HG02588 (cell line): ENCODE measurements around the gene CLSTN2.

ENCODE experiments used
- ATAC-seq: cut with Tn5 transposase; IDR thresholded peaks from one replicate; pipeline ENCODE4 v1.9.1; 2021; ENCODE audit warnings: mild to moderate bottlenecking, moderate library complexity; ENCODE audit not compliant: unreplicated experiment

Gene CLSTN2

DNA sequence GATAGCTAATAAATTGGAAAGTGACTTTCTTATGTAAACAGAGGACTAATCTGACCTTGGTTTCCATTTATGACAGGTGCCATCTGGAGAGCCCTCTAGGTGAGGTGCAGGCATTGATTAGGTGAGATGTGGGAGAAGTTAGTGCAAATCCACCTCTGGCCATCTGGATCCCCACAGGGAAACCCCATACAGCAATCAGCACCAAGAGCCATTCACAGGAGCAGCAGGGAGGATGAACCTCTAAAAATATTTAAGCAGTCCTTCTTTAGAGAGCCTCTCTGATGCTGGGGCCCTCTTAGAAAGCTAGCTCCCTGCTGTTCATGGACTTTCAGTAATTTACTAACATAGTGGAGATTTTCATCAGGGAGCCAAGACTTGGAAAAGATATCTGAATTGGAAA lies 69.3 kb downstream of the CLSTN2 start:
- ATAC-seq: no peak

- no peak for ATAC-seq
Measured at GRCh38 chr3:140006331-140006730, 71.3 kb downstream of the CLSTN2 start.

GRCh38 chr3:140007081-140007480 lies 72.1 kb downstream of the CLSTN2 start:
- ATAC-seq: no peak

- no peak for ATAC-seq
Measured at GRCh38 chr3:140007911-140008869, 73.2 kb downstream of the CLSTN2 start.

DNA sequence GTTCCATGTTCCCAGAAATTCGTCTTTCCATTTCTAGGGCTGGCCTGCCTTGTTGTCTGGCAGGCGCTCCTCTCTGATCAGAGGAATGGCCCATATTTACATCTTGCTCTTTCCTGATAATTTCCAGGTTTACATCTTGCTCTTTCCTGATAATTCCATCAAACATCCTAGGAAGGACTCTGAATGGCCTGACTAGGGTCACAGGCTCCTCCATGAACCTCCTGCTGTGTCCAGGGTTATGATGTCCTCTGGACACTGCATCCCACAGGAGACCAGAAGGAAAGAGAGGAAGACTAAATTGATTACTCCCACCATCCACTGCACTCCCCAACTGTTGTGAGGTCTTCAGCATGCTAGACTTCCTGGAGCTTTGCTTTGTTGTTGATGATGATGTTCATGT lies 75.4 kb downstream of the CLSTN2 start:
- no peak for ATAC-seq

GRCh38 chr3:140011086-140011485 lies 76.1 kb downstream of the CLSTN2 start:
- no peak for ATAC-seq

- ATAC-seq: no peak
Measured at GRCh38 chr3:140011611-140012277, 76.8 kb downstream of the CLSTN2 start.

- ATAC-seq: no peak
Measured at GRCh38 chr3:140013220-140013619, 78.2 kb downstream of the CLSTN2 start.

DNA sequence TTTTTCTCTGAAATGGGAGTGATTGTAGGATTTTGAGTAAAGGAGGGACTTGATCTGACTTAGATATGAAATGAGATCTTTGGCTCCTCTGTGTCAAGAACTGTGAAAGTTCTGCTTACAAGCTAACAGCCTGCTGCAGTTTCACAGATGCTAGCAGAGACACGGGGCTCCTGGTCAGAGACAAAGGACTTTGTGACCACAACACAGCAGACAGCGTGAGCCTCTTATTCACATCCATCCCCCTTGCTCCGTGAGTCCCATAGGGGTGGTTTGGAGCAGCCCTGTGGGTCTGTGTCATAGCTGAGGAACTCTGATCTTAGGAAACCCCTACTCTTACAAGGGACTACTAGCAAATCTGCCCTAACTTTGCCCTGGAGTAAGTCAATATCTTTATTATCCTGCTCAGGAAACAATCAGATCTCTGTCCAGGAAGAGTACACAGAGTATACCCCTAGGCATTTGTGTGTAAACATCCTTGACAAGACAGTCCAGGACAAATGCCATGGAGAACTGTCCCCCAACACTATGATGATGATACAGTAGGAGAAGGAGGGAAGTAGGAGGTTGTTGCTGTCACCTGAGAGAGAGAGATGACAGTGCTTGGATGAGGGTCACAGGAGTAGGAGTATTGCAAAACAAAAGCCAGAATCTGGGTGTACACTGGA lies 80.0 kb downstream of the CLSTN2 start:
- ATAC-seq: no peak

GRCh38 chr3:140015741-140016140 lies 80.8 kb downstream of the CLSTN2 start:
- no peak for ATAC-seq

DNA sequence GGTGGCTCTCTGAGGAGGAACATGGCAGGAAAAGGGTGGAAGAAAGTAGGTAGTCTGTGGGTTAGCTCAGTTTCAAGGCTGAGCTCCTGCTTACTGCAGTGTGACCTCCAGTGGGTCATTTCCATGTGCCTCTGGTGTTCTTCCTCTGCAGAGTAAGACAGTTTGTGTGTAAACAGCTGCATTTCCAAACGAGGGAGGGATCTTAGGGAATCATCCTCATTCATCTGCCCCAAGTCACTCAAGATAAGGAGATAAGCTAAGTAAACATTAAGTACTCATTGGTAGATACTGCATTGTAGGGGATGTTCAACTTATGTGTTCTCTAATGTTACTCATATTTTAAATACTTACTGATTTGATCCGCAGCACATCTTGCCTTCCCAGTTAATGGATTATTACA lies 83.6 kb downstream of the CLSTN2 start:
- ATAC-seq: no peak

DNA sequence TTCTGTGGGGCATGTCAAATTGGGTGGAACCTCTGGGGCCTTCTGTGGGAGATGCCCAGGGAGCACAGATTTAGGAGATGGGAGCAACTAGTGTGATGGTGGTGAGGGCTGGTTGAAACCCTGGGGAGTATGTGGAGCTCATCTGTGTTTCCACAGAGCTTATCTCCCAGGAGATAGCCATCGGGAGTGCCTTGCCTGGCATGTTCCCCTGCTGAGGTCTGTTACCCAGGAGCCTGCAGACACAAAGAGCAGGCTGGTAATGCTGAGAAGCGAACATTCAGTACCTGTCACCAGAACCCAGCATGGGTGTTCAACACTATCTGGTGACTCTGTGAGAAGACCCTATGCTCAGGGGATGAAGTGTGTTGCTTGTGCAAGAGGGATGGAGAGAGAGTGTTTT lies 85.0 kb downstream of the CLSTN2 start:
- no peak for ATAC-seq

DNA sequence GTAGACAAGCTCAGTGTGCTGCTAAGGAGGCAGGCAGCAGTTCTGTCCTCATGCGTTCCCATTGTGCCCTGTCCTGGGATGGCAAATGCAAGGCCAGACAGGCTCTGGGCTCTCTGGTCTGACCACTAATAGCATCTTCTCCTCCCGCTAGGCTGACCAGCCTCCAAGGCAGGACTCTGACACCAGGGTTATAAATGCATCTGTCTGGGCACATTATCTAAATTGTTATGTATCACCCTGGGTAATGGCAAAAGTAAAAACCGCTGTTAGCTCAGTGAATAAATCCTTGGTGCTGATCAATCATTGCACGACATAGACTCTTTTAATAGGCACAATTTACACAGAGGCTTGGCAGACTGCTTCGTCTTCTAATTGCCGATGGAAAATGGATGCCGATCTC lies 85.6 kb downstream of the CLSTN2 start:
- no peak for ATAC-seq

DNA sequence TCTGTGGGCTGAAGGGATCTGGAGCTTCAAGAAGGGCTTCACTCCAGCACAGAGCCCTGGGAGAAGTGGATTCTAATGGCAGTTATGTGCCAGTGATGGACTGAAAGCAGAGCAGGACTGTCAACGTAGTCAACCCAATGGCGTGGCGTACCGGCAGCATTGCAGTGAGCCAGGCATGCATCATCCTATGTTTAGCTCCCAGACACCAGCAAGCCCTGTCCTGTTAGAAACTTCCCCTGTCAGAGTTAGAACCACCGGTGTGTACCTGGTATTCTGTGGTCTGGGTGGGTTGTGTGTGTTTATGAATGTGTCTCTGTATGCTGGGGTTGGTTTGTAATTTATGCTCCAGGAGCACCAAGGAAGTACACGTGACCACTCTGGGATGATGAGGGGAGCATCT lies 86.3 kb downstream of the CLSTN2 start:
- no peak for ATAC-seq

- no peak for ATAC-seq
Measured at GRCh38 chr3:140022066-140022770, 87.2 kb downstream of the CLSTN2 start.

GRCh38 chr3:140023616-140024530 lies 88.9 kb downstream of the CLSTN2 start:
- ATAC-seq: no peak

- no peak for ATAC-seq
Measured at GRCh38 chr3:140031170-140031569, 96.2 kb downstream of the CLSTN2 start.

DNA sequence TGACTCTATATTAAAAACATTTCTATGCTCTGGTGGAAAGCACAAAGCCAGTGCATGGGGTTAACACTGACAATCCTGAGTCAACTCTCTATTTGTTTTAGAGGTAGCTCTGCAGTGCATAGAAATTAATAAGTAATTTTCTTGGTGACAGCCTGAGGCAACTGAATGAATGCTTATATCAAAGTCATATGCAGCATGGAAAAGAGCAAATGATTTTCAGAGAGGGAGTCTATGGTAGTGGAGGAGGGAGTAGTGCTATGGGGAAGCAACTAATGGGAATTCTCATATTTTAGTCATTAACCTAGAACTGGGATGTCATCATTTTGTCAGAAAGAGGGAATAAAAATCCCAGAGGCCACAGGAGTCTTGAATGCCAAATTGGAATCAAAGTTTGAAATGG lies 99.1 kb downstream of the CLSTN2 start:
- ATAC-seq: no peak

- no peak for ATAC-seq
Measured at GRCh38 chr3:140035871-140036270, 100.9 kb downstream of the CLSTN2 start.

- ATAC-seq: no peak
Measured at GRCh38 chr3:140050396-140050795, 115.4 kb downstream of the CLSTN2 start.
